ENCODE data around the gene TSPAN15.

Gene TSPAN15

GRCh38 chr10:69489506-69490090 lies 38.3 kb downstream of the TSPAN15 start:
- no peak for DNase-seq

- DNase-seq, result no peak
Observed at GRCh38 chr10:69490876-69491275, 39.6 kb downstream of the TSPAN15 start.

- no peak for DNase-seq
Observed at GRCh38 chr10:69491611-69492010, 40.3 kb downstream of the TSPAN15 start.

- no peak for DNase-seq
Observed at GRCh38 chr10:69492091-69492745, 41.0 kb downstream of the TSPAN15 start.

- no peak for DNase-seq
Observed at GRCh38 chr10:69492746-69493462, 41.6 kb downstream of the TSPAN15 start.

GRCh38 chr10:69494626-69495558 lies 43.6 kb downstream of the TSPAN15 start:
- DNase-seq, result no peak

GRCh38 chr10:69495666-69496065 lies 44.4 kb downstream of the TSPAN15 start:
- DNase-seq, result no peak

- DNase-seq, result no peak
Observed at GRCh38 chr10:69496352-69497230, 45.3 kb downstream of the TSPAN15 start.

- no peak for DNase-seq
Observed at GRCh38 chr10:69497231-69497561, 45.9 kb downstream of the TSPAN15 start.

- DNase-seq, result no peak
Observed at GRCh38 chr10:69497611-69498390, 46.5 kb downstream of the TSPAN15 start.

GRCh38 chr10:69498711-69499471 lies 47.6 kb downstream of the TSPAN15 start:
- no peak for DNase-seq

GRCh38 chr10:69499726-69500689 lies 48.7 kb downstream of the TSPAN15 start:
- no peak for DNase-seq

GRCh38 chr10:69500864-69501468 lies 49.7 kb downstream of the TSPAN15 start:
- no peak for DNase-seq

- DNase-seq, result no peak
Observed at GRCh38 chr10:69501657-69502056, 50.4 kb downstream of the TSPAN15 start.

GRCh38 chr10:69502589-69502988 lies 51.3 kb downstream of the TSPAN15 start:
- no peak for DNase-seq

- DNase-seq, result no peak
Observed at GRCh38 chr10:69503001-69503895, 52.0 kb downstream of the TSPAN15 start.

GRCh38 chr10:69503896-69504265 lies 52.6 kb downstream of the TSPAN15 start:
- DNase-seq, result no peak

Data from stimulated activated CD4-positive, alpha-beta T cell treated with anti-CD3 and anti-CD28 coated beads, Interleukin-4, amount 100 ng/mL, for 4 hours (primary cell).